ENCODE results near the gene TECPR1.

DNA sequence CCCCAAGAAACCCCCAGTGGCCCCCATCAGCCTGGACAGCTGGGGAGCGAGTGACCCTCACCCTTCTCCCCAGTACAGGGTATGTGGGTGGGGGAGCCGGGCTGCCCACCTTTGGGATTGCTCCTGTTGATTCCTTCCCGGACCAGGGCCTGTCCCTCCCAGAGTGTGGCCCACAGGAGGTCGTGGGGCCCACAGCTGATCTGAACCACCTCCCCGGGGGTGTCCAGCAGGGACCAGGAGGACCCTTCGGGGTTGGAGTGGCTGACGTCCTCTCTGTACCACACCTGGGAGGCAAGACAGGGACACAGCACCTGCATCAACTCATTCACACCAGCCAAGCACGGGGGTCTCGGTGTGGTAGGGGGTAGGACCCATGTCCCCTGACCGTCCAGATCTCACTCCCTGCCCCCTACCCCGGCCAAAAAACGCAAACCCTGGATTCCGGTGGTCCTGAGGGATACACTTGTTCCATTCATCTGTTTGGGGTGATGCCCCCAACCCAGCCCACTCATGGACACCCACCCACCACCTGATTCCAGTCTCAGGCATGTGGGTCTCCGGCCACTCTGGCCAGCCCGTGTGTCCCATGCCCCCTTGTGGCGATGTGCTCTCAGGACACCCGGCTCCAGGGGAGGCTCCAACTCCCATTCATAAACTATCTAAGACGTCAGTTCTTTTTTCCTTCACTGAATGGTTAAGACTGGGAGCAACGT is 10.9 kb downstream of the TECPR1 start:
- TF ChIP-seq, protein P1, sequence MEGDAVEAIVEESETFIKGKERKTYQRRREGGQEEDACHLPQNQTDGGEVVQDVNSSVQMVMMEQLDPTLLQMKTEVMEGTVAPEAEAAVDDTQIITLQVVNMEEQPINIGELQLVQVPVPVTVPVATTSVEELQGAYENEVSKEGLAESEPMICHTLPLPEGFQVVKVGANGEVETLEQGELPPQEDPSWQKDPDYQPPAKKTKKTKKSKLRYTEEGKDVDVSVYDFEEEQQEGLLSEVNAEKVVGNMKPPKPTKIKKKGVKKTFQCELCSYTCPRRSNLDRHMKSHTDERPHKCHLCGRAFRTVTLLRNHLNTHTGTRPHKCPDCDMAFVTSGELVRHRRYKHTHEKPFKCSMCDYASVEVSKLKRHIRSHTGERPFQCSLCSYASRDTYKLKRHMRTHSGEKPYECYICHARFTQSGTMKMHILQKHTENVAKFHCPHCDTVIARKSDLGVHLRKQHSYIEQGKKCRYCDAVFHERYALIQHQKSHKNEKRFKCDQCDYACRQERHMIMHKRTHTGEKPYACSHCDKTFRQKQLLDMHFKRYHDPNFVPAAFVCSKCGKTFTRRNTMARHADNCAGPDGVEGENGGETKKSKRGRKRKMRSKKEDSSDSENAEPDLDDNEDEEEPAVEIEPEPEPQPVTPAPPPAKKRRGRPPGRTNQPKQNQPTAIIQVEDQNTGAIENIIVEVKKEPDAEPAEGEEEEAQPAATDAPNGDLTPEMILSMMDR (IDR thresholded peaks at IDR 0.05): peak; percentile 71; the same call in 1 of the 2 replicates
- no peak for TF ChIP-seq ZNF138 (CRISPR knock-in tag; conservative IDR thresholded peaks at IDR 0.05)
- TF ChIP-seq, protein P2, sequence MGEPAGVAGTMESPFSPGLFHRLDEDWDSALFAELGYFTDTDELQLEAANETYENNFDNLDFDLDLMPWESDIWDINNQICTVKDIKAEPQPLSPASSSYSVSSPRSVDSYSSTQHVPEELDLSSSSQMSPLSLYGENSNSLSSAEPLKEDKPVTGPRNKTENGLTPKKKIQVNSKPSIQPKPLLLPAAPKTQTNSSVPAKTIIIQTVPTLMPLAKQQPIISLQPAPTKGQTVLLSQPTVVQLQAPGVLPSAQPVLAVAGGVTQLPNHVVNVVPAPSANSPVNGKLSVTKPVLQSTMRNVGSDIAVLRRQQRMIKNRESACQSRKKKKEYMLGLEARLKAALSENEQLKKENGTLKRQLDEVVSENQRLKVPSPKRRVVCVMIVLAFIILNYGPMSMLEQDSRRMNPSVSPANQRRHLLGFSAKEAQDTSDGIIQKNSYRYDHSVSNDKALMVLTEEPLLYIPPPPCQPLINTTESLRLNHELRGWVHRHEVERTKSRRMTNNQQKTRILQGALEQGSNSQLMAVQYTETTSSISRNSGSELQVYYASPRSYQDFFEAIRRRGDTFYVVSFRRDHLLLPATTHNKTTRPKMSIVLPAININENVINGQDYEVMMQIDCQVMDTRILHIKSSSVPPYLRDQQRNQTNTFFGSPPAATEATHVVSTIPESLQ (CRISPR knock-in tag; IDR thresholded peaks at IDR 0.05): no peak
- TF ChIP-seq ZNF263 (CRISPR knock-in tag; IDR thresholded peaks at IDR 0.05; ENCODE audit: low read depth): no peak
- TF ChIP-seq, protein P3, sequence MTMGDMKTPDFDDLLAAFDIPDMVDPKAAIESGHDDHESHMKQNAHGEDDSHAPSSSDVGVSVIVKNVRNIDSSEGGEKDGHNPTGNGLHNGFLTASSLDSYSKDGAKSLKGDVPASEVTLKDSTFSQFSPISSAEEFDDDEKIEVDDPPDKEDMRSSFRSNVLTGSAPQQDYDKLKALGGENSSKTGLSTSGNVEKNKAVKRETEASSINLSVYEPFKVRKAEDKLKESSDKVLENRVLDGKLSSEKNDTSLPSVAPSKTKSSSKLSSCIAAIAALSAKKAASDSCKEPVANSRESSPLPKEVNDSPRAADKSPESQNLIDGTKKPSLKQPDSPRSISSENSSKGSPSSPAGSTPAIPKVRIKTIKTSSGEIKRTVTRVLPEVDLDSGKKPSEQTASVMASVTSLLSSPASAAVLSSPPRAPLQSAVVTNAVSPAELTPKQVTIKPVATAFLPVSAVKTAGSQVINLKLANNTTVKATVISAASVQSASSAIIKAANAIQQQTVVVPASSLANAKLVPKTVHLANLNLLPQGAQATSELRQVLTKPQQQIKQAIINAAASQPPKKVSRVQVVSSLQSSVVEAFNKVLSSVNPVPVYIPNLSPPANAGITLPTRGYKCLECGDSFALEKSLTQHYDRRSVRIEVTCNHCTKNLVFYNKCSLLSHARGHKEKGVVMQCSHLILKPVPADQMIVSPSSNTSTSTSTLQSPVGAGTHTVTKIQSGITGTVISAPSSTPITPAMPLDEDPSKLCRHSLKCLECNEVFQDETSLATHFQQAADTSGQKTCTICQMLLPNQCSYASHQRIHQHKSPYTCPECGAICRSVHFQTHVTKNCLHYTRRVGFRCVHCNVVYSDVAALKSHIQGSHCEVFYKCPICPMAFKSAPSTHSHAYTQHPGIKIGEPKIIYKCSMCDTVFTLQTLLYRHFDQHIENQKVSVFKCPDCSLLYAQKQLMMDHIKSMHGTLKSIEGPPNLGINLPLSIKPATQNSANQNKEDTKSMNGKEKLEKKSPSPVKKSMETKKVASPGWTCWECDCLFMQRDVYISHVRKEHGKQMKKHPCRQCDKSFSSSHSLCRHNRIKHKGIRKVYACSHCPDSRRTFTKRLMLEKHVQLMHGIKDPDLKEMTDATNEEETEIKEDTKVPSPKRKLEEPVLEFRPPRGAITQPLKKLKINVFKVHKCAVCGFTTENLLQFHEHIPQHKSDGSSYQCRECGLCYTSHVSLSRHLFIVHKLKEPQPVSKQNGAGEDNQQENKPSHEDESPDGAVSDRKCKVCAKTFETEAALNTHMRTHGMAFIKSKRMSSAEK (CRISPR knock-in tag; IDR thresholded peaks at IDR 0.05; ENCODE audit: borderline replicate concordance): no peak
- TF ChIP-seq NR3C1 (CRISPR knock-in tag; conservative IDR thresholded peaks at IDR 0.05; ENCODE audit: low read depth): no peak
- TF ChIP-seq, protein P4, sequence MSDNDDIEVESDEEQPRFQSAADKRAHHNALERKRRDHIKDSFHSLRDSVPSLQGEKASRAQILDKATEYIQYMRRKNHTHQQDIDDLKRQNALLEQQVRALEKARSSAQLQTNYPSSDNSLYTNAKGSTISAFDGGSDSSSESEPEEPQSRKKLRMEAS (CRISPR knock-in tag; IDR thresholded peaks at IDR 0.05): no peak
- TF ChIP-seq TEAD1 (CRISPR knock-in tag; IDR thresholded peaks at IDR 0.05): no peak
- no peak for TF ChIP-seq HMGA2 (CRISPR knock-in tag; IDR thresholded peaks at IDR 0.05)
- TF ChIP-seq CREM (CRISPR knock-in tag; IDR thresholded peaks at IDR 0.05): no peak
- TF ChIP-seq, protein P5, sequence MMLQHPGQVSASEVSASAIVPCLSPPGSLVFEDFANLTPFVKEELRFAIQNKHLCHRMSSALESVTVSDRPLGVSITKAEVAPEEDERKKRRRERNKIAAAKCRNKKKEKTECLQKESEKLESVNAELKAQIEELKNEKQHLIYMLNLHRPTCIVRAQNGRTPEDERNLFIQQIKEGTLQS (CRISPR knock-in tag; conservative IDR thresholded peaks at IDR 0.05): no peak
